Skin of body (tissue), 2 donors: ENCODE data around the gene HHIP. TPM values are rescaled to one million over a fixed set of nuclear protein-coding genes. Genes with fewer than 3 reads are reported as not detected.

Experiments used
- DNase-seq: peaks from one replicate; lab custom pipeline; 2025; lab: John Stamatoyannopoulos, UW
- total RNA-seq: library from RNA; depleted of rRNA; stranded (reverse); fragments of >200 nt; gene quantifications from one replicate; pipeline ENCODE4 v1.2.3, GENCODE V29; 2014

The HHIP gene
- total RNA-seq, 1 donor from 2014 or later, result 3.6 TPM

DNA sequence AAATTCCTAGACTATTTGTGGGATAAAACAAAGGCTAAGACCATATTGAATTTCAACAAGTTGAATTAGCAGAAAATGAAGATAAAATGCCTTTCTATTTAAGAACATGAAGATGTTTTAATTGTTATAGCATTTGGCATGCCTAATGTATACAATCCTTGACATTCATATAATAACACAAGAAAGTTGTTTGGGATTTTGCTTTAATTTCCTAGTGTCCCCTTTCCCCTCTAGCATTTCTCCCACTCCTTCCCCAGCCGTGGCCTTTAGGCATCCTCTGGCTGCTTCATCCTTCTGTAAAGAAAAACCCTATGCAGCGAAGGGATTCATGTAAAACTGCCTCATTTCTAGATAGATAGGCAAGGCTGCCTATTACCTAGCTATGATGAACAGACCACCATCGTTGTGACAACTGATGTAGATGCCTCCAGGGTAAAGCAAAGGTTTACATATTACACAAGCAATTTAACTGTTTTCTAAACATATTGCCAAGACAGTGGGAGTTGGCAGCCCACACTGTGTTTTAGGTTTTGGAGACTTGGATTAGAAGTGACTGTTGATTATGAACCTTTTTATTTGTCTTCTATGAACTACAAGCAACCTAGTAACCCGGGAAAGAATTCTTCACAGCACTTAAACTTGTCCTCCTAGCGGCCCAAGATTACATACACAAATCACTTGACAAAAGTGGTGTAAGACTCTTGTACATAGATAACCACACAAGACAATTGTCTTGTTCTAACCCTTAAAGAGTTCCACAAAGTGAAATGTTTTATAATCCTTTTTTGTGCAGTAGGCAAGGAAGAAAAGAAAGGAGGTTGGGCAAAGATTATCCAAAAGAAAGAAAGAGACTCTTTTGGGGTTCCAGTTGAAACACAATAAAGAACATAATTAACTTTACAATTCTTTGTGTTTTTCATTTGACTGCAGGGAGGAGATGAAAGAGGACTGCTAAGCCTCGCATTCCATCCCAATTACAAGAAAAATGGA lies 59.9 kb downstream of the HHIP start:
- DNase-seq, result no peak

DNA sequence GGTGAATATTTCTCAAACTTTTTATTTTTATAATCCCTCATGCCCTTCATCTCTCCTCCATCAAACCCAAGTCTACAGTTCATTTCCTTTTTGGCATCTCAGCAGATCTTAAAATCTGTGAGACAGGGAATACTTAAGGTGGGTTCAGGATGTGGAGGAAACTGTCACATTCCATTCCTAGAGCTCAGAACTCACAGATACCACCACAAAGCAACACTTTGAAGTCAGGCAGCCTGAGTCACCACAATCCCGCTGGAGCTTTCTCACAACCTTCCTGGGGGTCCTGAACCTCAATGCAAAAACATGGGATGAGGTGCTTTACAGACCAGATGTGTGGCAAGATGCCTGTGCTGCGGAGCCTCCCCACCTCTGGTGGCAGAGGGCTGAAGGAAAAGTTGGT lies 63.2 kb downstream of the HHIP start:
- DNase-seq, result no peak

DNA sequence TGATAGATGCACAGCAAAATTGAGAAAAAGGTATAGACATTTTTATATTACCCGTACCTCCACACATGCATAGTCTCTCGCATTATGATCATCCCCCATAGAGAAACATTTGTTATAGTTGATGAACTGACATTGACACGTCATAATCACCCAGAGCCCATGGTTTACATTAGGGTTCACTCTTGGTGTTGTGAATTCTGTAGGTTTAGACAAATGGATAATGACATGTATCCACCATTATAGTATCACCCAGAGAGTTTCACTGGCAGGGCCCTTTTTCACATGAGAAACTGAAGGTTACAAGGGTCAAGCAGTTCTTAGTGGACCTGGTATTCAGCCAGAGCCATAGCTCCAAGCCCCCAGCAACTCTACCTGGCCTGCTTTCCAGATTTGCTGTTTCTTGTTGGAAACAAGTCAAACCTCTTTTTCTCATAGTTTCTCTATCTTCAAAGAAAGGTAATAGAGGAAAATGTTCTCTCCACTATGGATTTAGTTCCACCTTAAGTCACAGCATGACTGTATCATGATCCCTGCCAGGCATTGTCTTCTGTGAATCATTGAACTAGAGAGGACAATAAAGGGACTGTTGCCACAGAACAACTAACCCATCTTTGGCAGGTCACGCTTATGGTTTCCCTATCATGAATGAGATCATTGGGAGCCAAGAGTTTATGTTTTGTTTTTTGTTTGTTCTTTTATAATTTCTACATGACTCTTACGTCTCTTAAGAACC lies 64.0 kb downstream of the HHIP start:
- DNase-seq, result peak; percentile 7

DNA sequence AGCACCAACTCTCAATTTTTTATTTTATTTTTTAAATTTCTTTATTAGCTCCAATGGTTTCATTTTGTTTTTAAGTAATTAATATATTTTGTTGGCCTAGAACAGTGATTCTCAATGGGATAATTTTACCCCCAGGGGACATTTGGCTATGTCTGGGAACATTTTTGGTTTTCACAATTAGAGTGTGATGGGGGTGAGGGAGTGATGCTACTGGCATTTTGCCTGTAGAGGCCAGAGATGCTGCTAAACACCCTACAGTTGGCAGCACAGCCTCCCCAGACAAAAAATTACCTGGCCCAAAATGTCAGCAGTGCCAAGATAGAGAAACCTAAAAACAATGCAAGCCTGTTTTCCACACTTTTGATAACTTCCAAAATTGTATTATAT lies 64.6 kb downstream of the HHIP start:
- no peak for DNase-seq

DNA sequence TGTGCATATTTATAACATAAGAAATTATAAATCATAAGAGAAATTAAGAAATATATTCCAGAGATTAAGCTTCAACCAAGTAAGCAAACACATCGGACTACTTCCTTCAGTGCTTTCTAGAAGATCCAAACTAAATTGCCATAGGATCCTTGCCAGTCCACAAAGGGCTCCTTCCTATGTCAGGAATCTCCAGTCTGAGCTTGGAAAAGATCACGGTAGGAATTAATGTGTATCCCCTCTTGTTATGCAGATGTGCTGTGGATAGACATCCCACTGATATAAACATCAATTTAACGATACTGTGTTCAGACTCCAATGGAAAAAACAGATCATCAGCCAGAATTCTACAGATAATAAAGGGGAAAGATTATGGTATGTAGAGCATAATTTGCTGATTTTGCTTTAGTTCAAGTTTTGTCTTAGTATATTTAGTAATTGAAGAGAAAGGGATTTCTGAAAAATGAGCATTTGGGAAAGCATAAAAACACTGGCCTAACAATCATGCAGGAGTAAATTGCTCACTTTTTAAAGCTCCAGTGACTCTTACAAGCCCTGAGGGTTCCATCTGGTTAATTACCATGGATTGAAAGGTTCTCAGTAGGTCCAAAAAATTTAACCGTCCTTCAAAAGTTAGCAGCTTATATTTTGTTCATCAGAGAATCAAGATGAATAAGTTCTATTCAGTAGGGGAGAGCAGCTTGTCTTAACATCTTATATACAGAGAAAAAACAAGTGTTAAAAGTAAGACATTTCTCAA lies 65.9 kb downstream of the HHIP start:
- DNase-seq, result no peak

DNA sequence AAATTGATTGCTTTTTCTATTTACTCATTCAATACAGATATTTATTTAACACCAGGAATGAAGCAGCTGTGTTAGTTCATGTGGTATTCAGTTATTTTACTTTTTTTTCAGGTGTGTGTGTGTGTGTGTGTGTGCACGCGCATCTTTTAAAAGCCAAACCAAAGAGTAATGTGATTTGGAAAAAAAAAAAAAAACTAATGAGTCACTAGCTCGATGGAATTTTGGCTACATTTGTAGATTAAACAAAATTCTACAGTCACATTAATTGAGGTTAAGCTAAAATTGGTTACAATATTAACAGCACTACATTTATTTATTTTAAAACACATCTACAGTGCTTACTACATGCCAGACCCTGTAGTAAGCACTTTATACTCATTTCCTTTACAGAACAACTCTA lies 66.8 kb downstream of the HHIP start:
- no peak for DNase-seq

DNA sequence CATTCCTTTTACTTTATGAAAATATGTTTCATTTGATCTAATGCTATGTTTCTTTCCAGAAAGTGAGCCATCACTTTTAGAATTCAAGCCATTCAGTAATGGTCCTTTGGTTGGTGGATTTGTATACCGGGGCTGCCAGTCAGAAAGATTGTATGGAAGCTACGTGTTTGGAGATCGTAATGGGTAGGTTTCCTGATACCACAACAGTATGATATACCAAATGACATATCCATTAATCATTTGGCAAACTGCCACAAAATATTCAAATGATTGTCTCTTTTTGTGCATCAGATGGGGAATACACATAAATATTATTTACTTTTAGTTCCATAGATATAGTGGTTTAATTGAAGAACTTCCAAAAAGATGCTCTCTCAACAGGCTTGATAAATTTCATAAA lies 68.2 kb downstream of the HHIP start:
- DNase-seq, result no peak

DNA sequence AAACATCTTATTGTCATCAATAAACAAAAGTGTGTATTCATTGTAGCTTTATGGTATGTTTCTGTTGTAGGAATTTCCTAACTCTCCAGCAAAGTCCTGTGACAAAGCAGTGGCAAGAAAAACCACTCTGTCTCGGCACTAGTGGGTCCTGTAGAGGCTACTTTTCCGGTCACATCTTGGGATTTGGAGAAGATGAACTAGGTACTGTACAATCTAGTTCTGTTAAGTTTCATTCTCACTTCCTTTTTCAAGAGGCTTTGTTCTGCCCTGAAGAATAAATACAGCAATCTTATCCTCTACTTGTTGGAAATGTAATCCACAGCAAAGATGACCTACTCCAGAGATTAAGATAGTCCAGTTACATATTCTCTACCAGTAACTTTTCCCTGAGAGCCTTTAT lies 69.3 kb downstream of the HHIP start:
- DNase-seq, result no peak

DNA sequence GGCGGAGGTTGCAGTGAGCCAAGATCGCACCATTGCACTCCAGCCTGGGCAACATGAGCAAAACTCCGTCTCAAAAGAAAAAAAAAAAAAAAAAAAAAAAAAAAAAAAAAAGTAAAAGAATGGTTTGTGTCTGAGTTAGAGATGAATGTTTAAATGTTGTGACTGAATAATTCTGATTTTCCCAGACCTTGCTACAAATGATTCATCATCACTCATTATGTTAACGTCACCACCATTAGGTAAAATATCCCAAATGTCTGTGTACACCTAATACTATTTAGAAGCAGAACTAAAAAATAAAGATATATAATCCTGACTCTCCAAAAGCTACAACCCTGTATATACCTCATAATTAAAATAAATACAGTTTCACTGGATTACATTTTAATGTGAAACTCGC lies 70.8 kb downstream of the HHIP start:
- no peak for DNase-seq

DNA sequence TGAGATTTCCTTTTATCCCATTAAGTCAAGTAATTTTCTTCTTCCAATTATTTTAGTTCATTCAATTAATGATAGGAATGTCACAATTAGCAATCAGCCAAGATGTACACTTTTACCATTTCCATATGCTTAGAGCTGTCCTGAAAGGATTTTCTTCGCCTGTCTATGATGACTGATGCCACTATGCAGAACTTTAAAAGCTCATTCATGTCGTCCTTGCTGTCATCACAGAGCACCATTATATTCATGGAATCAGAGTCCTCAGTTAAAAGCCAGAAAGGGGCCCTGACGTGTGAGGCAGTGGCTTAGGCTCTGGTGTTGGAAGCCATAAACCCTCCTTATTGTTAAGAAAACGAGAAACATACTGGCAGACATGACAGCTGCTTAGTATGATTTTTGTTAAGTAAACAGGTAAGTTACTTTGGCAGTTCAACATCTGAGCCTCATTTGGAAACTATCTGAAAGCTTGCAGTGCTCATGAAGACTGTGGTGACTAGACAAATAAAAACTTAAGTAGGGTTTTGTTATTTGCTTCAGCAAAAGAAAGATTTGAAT lies 73.1 kb downstream of the HHIP start:
- no peak for DNase-seq

DNA sequence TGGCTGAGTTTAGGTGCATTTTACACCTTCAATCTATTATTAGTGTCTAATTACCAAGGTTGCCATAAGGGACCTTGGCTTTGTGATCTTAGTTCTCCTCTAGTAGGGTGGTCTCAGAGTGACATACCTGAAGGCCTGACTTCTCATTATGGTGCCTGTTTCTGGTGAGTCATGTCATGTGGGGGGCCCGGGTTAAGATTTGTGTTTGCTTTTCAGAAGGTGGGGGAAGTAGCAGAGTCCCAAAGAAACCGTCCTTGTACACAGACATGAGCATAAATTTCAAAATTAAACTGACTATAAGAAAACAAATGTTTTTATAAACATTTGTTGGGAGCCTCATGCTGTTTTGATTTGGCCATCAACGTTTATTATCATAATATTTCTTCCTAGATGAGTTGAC lies 74.5 kb downstream of the HHIP start:
- DNase-seq, result no peak

DNA sequence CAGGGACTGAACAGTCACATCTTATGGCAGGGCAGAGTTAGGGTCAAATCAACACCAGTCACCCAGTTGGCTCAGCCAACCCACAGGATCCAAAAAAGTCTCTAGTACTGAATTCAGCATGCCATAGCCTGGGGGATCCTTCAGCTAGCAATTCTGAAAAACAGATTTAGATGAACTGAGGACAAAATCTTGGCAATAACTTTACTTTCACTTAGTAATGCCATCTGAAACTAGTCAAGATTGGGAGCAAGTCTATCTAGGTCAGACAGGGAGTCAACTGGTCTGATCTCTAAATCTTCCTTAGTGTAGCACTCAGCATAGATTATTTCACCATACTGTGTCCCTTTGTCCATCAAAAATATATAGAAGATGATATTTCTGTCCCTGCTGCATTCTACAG lies 76.0 kb downstream of the HHIP start:
- no peak for DNase-seq

DNA sequence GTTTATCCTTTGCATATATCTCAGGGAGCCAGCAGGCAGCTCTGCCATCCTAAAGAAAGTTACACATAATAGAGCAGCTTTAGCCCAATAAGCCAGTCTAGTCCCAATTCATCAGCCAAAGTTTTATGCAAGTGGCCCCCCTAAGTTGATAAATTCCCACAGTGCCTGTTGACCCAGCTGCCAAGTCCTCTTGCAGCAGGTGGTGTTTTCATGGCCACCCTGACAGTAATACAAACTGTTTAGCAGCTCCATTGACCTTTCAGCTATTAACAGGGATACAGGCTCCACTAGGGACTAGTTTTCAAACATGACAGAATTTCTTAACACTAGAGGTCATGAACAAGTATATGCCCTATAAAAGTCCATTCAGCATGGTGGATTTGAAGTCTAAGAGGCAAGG lies 77.5 kb downstream of the HHIP start:
- no peak for DNase-seq

DNA sequence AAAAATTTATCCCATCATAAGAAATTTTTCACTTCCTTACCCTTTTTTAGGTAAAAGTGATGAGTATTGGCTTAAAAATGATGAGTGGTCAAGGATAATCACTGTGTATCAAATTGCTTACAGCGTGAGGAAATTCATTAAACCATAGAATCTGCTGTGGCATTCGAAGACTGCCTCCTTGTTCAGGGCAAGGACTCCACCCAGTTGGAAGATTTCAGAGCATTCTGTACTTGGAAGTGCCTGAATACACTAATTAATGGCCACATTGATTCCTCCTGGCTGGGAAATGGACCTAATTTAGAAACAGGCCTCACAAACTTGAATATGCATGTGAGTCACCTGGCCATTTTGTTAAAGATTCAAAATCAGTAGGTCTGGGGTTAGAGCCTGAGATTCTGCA lies 83.2 kb downstream of the HHIP start:
- no peak for DNase-seq

DNA sequence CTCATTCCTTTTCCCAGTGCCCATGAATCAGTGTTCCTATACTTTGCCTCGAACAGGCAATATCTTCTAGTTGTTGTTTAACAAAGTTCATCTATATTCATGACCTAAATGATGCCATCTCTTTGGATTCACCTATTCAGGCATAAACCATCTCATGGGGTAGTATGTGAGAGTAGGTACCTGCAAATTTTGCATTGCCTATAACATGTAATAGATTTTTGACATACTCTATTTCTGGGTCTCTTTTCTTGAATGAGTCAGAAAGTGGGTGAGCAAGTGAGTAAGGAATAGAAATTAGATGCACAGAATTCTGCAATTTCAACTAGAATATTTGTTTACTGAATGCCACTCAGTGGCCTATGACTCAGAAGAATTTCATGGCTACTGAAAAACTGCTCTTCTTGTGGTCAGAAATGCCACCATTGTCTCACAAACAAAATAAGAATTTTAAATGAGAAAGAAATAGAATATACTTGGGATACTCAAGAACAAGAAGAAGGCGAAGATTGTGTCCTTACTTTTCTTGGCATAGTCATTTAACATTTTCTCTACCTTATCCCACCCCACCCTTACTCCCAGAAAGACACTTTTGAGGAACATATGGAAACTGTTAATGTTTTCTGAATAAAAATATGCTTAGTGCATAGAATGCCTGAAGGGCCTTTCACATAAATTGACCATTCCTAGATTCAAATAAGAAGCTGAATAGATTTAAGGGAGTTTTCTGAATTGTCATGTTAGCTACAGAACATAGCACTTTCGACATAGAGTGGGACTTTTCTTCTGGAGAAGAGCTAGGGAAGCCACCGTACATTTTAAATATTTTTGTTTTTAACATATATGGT lies 86.8 kb downstream of the HHIP start:
- DNase-seq, result no peak

DNA sequence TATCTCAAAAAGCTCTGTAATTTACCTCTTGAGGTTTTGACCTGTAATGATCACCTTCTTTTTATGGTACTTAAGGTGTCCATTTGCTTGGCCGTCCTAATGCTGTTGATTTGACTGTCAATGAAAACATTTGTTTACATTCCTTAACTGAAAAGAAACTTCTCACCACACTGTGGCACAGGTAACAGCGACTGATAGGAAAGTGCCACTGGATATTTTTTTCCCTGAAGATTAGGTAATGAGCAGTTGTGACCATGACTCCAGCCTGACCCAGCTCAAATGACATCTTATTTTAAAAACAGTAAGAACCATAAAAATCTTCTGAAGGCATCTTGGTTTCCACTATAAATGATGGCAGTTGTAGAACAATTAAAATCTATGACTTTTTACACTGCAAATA lies 87.6 kb downstream of the HHIP start:
- DNase-seq, result no peak

DNA sequence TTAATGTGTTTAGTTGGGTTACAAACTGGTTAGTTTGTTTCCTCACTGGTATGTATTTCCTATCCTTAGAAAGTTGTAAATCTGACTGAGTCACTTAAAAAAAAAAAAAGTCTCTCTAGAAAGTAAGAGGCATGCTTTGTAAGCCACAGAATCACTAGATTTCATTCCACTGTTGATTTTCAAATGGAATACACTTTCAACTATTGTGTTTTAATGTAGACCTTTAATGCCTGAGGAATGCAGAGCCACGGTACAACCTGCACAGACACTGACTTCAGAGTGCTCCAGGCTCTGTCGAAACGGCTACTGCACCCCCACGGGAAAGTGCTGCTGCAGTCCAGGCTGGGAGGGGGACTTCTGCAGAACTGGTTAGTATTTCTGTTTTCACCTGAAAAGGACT lies 88.6 kb downstream of the HHIP start:
- no peak for DNase-seq

DNA sequence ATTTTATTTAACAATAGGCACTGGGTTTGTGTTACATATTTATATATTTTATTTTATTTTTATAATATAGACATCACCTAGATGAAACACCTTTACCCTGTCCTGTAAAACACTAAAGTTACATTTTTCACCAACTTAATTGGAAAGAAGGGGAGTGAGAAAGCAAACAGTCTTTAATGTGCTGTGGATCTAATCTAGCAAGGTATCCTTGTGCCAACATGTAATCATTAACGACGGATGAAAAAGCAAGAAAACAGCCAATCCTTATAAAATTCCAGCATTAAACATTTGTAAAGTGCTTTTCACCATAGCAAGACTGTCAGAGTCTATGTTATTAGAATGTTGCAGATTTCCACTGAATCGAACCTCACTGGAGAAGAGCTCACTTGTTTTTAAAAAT lies 92.7 kb downstream of the HHIP start:
- no peak for DNase-seq

DNA sequence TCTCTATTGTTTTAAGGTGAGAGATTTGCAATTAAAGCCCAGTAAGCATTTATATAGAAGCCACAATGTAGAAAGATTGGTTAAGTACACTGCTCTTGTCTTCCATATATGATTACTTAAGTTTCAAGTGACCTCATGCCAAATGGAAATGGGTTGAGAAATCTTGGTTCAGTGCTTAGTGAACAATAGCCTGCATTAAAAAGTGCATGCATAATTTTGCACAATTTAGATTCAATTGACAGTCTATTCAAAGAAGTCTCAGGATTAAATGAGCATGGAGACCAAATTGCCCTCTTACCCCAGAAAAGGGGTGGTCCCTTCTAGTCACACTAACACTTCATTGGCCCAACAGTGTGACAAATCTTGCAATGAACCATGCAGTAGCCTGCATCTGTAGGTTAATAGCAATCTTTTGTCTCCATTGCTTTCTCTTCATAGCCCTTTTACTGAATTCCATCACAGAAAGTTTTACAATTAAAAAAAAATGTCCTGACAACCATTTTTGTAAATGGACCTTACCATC lies 93.6 kb downstream of the HHIP start:
- DNase-seq, result no peak

DNA sequence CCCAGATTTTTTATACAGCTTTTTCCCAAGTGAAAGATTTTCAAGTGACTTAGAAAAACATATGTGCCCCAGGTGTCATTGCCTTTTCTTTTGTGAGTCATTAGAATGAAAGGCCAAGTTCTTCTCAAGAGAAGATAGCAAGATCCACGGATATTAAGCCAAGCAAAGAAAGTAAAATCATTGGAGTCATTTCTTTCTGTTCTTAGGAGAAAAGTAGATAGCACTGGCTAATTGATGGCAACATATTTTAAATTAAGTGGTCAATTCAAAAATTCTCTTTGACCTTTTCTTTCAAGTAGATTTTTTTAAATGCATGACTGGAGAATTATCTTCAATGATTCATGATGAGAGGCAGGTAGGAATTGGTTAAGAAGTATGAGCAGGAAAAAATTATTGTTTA lies 94.4 kb downstream of the HHIP start:
- DNase-seq, result no peak
